Panc1 (cell line): ENCODE results near the gene FBXO10. TPM values are rescaled to one million over a fixed set of nuclear protein-coding genes. Genes with fewer than 3 reads are reported as not detected.

Experiments
- ATAC-seq: fragments of 200-7000 bp; cut with Tn5 transposase; 2 replicates; pipeline ENCODE4 v1.9.1; 2020; ENCODE audit warnings: mild to moderate bottlenecking, moderate library complexity
- BruUV-seq: library from RNA; stranded (reverse); fragments of 400-500 nt; replicated peaks from 2 replicates; lab custom pipeline; 2021; lab: Mats Ljungman, UMichigan
- CTCF ChIA-PET: fragments of 300-600 bp; sonication (Branson Sonifier 250); formaldehyde crosslinking; loops from one replicate; lab custom pipeline; 2022; ENCODE audit warnings: antibody characterized with exemption; lab: Charles Lee
- POLR2A ChIA-PET: fragments of 300-600 bp; sonication (Branson Sonifier 250); formaldehyde crosslinking; loops from one replicate; lab custom pipeline; 2022; ENCODE audit warnings: antibody characterized with exemption; lab: Charles Lee
- DNase-seq: peaks from one replicate; pipeline ENCODE4 v3.0.0-alpha.2; 2010; ENCODE audit warnings: low read depth, low spot score
- H3K27ac ChIP-seq: 2 replicates; pipeline ENCODE4 v1.5.1; 2011; ENCODE audit warnings: mild to moderate bottlenecking, low read length, inconsistent platforms
- H3K27me3 ChIP-seq: fragments of 200-500 bp; sonication (Bioruptor generic); 2 replicates; pipeline ENCODE4 v1.6.0; 2014; ENCODE audit warnings: low read length, inconsistent platforms; ENCODE audit not compliant: control insufficient read depth, insufficient read depth
- H3K36me3 ChIP-seq: fragments of 200-500 bp; sonication (Bioruptor generic); 2 replicates; pipeline ENCODE4 v1.5.1; 2014; ENCODE audit warnings: inconsistent platforms, mild to moderate bottlenecking, low read length, moderate library complexity; ENCODE audit not compliant: control insufficient read depth, insufficient read depth
- H3K4me1 ChIP-seq: 2 replicates; pipeline ENCODE4 v1.5.1; 2011; ENCODE audit warnings: inconsistent platforms, mild to moderate bottlenecking, low read length, moderate library complexity; ENCODE audit not compliant: control insufficient read depth, insufficient read depth
- H3K4me3 ChIP-seq, 2 experiments: 2 replicates each; pipeline ENCODE4 v1.5.1; 2011 to 2012; ENCODE audit warnings: low read depth in 2 of 2, low read length in 2 of 2, mild to moderate bottlenecking in 2 of 2, inconsistent platforms in 1 of 2, moderate library complexity in 1 of 2
- H3K9me3 ChIP-seq: fragments of 200-500 bp; sonication (Bioruptor generic); 2 replicates; pipeline ENCODE4 v1.5.1; 2014; ENCODE audit warnings: low read depth, mild to moderate bottlenecking, inconsistent platforms, low read length, moderate library complexity; ENCODE audit not compliant: control insufficient read depth, insufficient read depth
- CTCF ChIP-seq: fragments of 450-650 bp; IDR thresholded peaks from 2 replicates; pipeline ENCODE4 v1.5.1; 2017; ENCODE audit warnings: mild to moderate bottlenecking
- POLR2AphosphoS5 ChIP-seq: IDR thresholded peaks from 2 replicates; pipeline ENCODE4 v1.6.1; 2012; ENCODE audit warnings: mild to moderate bottlenecking, low read depth, low read length, moderate library complexity
- SIN3A ChIP-seq: IDR thresholded peaks from 2 replicates; pipeline ENCODE4 v1.6.1; 2012; ENCODE audit warnings: low read depth, mild to moderate bottlenecking, low read length, moderate library complexity, borderline replicate concordance; ENCODE audit not compliant: insufficient read depth
- TCF7L2 ChIP-seq: IDR thresholded peaks from 2 replicates; pipeline ENCODE4 v1.6.1; 2011; ENCODE audit warnings: mild to moderate bottlenecking, low read depth, low read length, inconsistent platforms
- in situ Hi-C: cut with HindIII; loops from 2 replicates; pipeline ENCODE4 v1.10.0; 2016; ENCODE audit warnings: low sequenced_read_pairs, low pct_unique_long_range_greater_than_20kb
- intact Hi-C: fragments of 100-400 bp; cut with micrococcal nuclease; formaldehyde crosslinking; loops from one replicate; pipeline ENCODE4 v1.10.0; 2022; ENCODE audit not compliant: unreplicated experiment
- total RNA-seq: library from RNA; stranded (reverse); gene quantifications from one replicate; pipeline ENCODE4 v1.2.1, GENCODE V29; 2021; ENCODE audit not compliant: unreplicated experiment
- TF ChIP-seq, protein P1 (sequence below), 2 experiments: IDR thresholded peaks; 2 replicates each; pipeline ENCODE4 v1.6.1; 2011 to 2012; ENCODE audit warnings: low read depth in 2 of 2, control low read depth in 1 of 2, low read length in 1 of 2, mild to moderate bottlenecking in 1 of 2, moderate library complexity in 1 of 2; ENCODE audit not compliant: insufficient read depth in 1 of 2

The FBXO10 gene
- total RNA-seq, 1 experiment from 2014 or later = 39.8 TPM

DNA sequence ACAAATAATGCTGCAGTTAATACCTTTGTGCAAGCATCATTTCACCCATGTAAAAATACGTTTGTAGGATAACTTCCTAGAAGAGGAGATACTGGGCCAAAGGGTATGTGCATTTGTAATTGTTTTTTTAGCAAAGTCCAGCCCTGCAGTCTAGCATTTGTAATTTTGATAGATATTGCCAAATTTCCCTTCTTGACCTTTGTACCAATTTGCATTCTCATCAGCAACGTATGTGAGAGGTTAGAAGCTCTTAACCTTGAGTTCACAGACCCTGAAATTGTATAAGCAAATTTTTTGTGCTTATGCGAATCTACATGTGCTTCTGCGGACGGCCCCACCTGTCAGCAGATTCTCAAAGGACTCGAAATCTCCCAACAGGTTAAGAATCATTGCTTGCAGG, 34.8 kb upstream of the FBXO10 start:
- ChIA-PET CTCF (no interaction called here), POLR2A (interaction anchor here (0.5 to 0.8 kb wide), 2 partner anchors 16 to 19 kb away, joined by 3 to 5 read pairs; partner anchors contain the start of gene TOMM5)
- no peak for TF ChIP-seq SIN3A
- TF ChIP-seq, protein P1, sequence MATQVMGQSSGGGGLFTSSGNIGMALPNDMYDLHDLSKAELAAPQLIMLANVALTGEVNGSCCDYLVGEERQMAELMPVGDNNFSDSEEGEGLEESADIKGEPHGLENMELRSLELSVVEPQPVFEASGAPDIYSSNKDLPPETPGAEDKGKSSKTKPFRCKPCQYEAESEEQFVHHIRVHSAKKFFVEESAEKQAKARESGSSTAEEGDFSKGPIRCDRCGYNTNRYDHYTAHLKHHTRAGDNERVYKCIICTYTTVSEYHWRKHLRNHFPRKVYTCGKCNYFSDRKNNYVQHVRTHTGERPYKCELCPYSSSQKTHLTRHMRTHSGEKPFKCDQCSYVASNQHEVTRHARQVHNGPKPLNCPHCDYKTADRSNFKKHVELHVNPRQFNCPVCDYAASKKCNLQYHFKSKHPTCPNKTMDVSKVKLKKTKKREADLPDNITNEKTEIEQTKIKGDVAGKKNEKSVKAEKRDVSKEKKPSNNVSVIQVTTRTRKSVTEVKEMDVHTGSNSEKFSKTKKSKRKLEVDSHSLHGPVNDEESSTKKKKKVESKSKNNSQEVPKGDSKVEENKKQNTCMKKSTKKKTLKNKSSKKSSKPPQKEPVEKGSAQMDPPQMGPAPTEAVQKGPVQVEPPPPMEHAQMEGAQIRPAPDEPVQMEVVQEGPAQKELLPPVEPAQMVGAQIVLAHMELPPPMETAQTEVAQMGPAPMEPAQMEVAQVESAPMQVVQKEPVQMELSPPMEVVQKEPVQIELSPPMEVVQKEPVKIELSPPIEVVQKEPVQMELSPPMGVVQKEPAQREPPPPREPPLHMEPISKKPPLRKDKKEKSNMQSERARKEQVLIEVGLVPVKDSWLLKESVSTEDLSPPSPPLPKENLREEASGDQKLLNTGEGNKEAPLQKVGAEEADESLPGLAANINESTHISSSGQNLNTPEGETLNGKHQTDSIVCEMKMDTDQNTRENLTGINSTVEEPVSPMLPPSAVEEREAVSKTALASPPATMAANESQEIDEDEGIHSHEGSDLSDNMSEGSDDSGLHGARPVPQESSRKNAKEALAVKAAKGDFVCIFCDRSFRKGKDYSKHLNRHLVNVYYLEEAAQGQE (IDR thresholded peaks at IDR 0.05; ENCODE audit: insufficient read depth in 1 of 2, low read depth in 2 of 2, low read length in 1 of 2) = no peak
- TF ChIP-seq TCF7L2 = no peak
- no peak for TF ChIP-seq POLR2AphosphoS5
- no peak for TF ChIP-seq CTCF
- H3K4me3 ChIP-seq = no peak overlapping the region
- ATAC-seq (no peak), DNase-seq (no peak)
- peaks cover 30% of the 10 kb centered on the region; the same call in 1 of the 2 replicates for H3K27me3 ChIP-seq
- no TSS peak for BruUV-seq
- intact Hi-C loops (no loop called here), in situ Hi-C loops (no loop called here)
- no peak overlapping the region for H3K27ac ChIP-seq
- no peaks in the 10 kb centered on the region for H3K9me3 ChIP-seq
- H3K4me1 ChIP-seq = no peaks in the 10 kb centered on the region
- H3K36me3 ChIP-seq = no peaks in the 10 kb centered on the region

DNA sequence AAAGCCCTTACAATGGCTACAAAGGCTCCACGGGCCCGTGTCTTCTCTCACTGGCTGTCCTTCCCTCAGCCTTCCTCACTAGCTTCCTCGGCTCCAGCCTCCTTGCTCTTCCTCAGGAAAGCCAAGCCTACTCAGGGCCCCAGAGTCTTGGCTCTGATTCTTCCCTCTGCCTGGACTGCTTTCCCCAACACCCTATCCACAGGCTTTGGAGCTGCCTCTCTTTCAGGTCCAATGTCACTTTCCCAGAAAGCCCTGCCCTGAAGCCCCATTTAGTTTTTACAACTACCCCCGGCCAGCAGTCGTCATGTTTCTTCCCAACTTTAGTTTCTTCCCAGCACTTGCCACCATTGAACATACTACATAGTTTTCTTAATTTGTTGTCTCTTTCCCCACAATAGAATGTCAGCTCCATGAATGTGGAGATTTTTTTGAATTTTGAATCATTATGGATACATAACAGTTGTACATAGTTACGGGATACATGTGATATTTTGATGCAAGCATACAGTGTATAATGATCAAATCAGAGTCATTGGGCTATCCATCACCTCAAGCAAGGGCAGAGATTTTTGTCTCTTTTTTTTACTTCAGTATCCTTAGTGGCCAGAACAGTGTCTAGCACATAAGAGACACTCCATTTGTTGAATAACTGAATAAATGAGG, 33.7 kb upstream of the FBXO10 start:
- POLR2A ChIA-PET = no interaction called here
- BruUV-seq = no TSS peak
- intact Hi-C loops = no loop called here
- Histone ChIP-seq H3K27me3 (peaks cover 33% of the 10 kb centered on the region; the same call in 1 of the 2 replicates), H3K4me1 (no peaks in the 10 kb centered on the region), H3K36me3 (no peaks in the 10 kb centered on the region), H3K27ac (no peak overlapping the region), H3K4me3 (no peak overlapping the region), H3K9me3 (no peaks in the 10 kb centered on the region)
- DNase-seq = no peak
- ATAC-seq = no peak
- CTCF ChIA-PET = no interaction called here
- no peak for TF ChIP-seq SIN3A
- no peak for TF ChIP-seq TCF7L2
- no peak for TF ChIP-seq CTCF
- TF ChIP-seq POLR2AphosphoS5 = no peak
- TF ChIP-seq, protein P1 (IDR thresholded peaks at IDR 0.05; ENCODE audit: insufficient read depth in 1 of 2, low read depth in 2 of 2, low read length in 1 of 2) = no peak
- in situ Hi-C loops = no loop called here
